ENCODE data around the gene OSBPL5.

OSBPL5 gene

GRCh38 chr11:3129181-3129590 is 35.9 kb downstream of the OSBPL5 start:
- no peak overlapping the region for H3K4me3 ChIP-seq (ENCODE audit: low read depth, low read length)
- TF ChIP-seq, protein P1, sequence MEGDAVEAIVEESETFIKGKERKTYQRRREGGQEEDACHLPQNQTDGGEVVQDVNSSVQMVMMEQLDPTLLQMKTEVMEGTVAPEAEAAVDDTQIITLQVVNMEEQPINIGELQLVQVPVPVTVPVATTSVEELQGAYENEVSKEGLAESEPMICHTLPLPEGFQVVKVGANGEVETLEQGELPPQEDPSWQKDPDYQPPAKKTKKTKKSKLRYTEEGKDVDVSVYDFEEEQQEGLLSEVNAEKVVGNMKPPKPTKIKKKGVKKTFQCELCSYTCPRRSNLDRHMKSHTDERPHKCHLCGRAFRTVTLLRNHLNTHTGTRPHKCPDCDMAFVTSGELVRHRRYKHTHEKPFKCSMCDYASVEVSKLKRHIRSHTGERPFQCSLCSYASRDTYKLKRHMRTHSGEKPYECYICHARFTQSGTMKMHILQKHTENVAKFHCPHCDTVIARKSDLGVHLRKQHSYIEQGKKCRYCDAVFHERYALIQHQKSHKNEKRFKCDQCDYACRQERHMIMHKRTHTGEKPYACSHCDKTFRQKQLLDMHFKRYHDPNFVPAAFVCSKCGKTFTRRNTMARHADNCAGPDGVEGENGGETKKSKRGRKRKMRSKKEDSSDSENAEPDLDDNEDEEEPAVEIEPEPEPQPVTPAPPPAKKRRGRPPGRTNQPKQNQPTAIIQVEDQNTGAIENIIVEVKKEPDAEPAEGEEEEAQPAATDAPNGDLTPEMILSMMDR (IDR thresholded peaks at IDR 0.05; ENCODE audit: low read depth, low read length): no peak

- TF ChIP-seq, protein P1 (IDR thresholded peaks at IDR 0.05; ENCODE audit: low read depth, low read length): no peak
- H3K4me3 ChIP-seq (ENCODE audit: low read depth, low read length): no peak overlapping the region
These were observed 36.5 kb downstream of the OSBPL5 start for GRCh38 chr11:3128356-3129180.

DNA sequence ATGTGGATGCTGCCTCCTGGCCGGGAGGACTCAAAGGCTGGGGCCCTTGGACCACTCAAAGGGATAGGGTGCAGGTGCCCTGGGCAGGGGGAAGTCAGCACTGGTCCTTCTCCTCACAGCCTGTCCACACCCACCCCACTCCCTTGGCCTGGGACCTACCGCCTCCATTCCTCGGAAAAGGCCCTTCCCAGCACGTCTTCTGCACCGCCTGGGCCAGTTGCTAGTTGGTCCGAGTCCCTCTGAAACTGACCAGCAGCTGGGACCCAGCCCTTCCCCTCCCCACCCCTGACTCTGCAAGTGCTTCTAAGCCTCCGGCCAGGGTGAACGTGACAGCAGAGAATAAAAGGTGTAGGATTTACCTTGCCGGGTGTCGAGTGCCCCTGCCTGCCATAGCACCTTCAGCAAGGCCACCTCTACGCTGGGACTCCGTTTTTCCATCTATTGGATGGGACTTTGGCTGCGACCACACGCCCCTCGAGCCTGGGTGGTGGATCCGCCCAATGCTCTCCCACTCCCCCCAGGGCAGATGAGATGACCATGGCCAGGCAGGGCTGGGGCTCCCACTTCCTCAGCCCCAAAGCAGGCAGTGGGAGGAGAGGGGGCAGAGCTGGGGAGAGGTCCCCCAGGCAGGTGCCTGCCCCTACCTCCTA is 37.3 kb downstream of the OSBPL5 start:
- TF ChIP-seq, protein P1 (IDR thresholded peaks at IDR 0.05; ENCODE audit: low read depth, low read length): no peak

GRCh38 chr11:3126901-3127691 is 38.0 kb downstream of the OSBPL5 start:
- TF ChIP-seq, protein P1 (IDR thresholded peaks at IDR 0.05; ENCODE audit: low read depth, low read length): no peak
- H3K4me3 ChIP-seq (ENCODE audit: low read depth, low read length): no peak overlapping the region

More for the DNA sequence above, 37.3 kb downstream of the OSBPL5 start:
- H3K4me3 ChIP-seq (ENCODE audit: low read depth, low read length): no peak overlapping the region

DNA sequence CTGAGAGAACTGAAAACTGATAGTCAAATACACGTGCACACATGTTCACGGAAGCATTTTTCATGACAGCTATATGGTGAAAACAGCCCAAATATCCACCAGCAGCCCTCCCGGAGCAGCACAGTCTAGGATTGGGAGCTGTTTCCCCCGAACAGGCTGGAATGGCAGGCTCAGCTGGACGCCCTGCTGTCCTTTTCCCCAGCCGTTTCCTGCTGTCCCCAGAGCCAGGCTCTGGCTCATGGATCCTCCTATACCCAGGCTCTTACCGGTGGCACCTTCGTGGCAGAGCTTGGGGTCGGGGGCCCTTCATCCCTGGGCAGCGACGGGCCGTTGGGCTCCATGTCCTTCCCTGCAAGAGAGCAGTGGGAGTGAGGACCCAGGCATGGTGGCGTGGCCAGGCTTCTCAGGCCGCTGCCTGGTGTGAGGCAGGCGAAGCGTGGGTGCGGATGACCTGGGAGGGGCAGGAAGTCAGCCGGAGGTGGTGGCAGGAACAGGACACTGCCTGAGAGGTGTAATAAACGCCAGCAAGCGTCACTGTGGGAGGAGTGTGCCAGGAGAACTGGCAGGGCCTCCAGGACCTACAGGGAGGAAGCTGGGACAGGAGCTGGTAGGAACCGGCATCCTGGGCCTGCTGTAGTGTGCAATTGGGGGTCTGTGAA is 38.8 kb downstream of the OSBPL5 start:
- H3K4me3 ChIP-seq (ENCODE audit: low read depth, low read length): no peak overlapping the region
- TF ChIP-seq, protein P1 (IDR thresholded peaks at IDR 0.05; ENCODE audit: low read depth, low read length): no peak

DNA sequence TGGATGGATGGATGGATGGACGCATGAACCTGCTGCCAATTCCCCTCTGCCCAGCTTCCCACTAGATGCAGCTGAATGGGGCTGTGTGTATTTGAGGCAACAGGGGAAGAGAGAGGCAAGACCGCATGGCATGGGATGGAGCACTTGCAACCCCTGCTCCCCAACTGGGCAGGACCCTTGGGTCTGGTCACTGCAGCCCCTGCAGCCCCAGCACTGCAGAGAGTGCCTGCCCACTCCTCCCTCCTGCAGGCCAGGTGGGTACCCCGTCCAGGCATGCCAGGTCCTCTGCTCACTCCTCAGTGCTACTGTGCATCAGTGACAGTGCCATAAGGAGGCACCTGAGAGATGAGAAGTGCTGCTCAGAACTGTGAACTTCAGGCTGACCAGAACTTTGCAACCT is 40.3 kb downstream of the OSBPL5 start:
- TF ChIP-seq, protein P1 (IDR thresholded peaks at IDR 0.05; ENCODE audit: low read depth, low read length): no peak
- no peak overlapping the region for H3K4me3 ChIP-seq (ENCODE audit: low read depth, low read length)
